IMR-90 (cell line): ENCODE data around the gene ZNF567. TPM values are rescaled to one million over a fixed set of nuclear protein-coding genes. Genes with fewer than 3 reads are reported as not detected.

Experiments used
- ATAC-seq: fragments of 200-7000 bp; cut with Tn5 transposase; 2 replicates; pipeline ENCODE4 v1.9.1; 2020; ENCODE audit warnings: low read depth, mild to moderate bottlenecking, moderate library complexity
- BruUV-seq: library from RNA; stranded (reverse); fragments of 400-500 nt; replicated peaks from 2 replicates; lab custom pipeline; 2021; lab: Mats Ljungman, UMichigan
- CTCF ChIA-PET: fragments of 300-600 bp; formaldehyde crosslinking; extraction: SDS; loops from one replicate; lab custom pipeline; 2021; ENCODE audit warnings: antibody characterized with exemption; lab: Yijun Ruan, JAX
- POLR2A ChIA-PET: fragments of 300-600 bp; sonication (Branson Sonifier 250); formaldehyde crosslinking; loops from one replicate; lab custom pipeline; 2022; ENCODE audit warnings: antibody characterized with exemption; ENCODE audit not compliant: unreplicated experiment; lab: Charles Lee
- DNase-seq: peaks from one replicate; pipeline ENCODE4 v3.0.0; 2013
- H2AFZ ChIP-seq: replicated peaks from 2 replicates; pipeline ENCODE3; 2013; ENCODE audit warnings: low read length, mild to moderate bottlenecking; ENCODE audit not compliant: poor library complexity
- H2AK5ac ChIP-seq: 2 replicates; pipeline ENCODE4 v1.6.1; 2013; ENCODE audit warnings: low read depth, low read length, inconsistent platforms
- H2AK9ac ChIP-seq: replicated peaks from 2 replicates; pipeline ENCODE3; 2013; ENCODE audit warnings: mild to moderate bottlenecking, low read depth, low read length, moderate library complexity; ENCODE audit not compliant: poor library complexity
- H2BK120ac ChIP-seq: 2 replicates; pipeline ENCODE4 v1.6.1; 2013; ENCODE audit warnings: low read depth, low read length, inconsistent platforms
- H2BK15ac ChIP-seq: 3 replicates; pipeline ENCODE4 v1.6.1; 2013; ENCODE audit warnings: low read depth, low read length, inconsistent platforms
- H2BK20ac ChIP-seq: 2 replicates; pipeline ENCODE4 v1.6.1; 2013; ENCODE audit warnings: low read depth, mild to moderate bottlenecking, inconsistent platforms, low read length, moderate library complexity
- H2BK5ac ChIP-seq: 2 replicates; pipeline ENCODE4 v1.6.1; 2013; ENCODE audit warnings: mild to moderate bottlenecking, low read depth, low read length, inconsistent platforms; ENCODE audit not compliant: poor library complexity, severe bottlenecking
- H3K14ac ChIP-seq: replicated peaks from 2 replicates; pipeline ENCODE4 v1.6.1; 2013; ENCODE audit warnings: low read depth, low read length, inconsistent platforms
- H3K18ac ChIP-seq: 2 replicates; pipeline ENCODE4 v1.6.1; 2013; ENCODE audit warnings: low read depth, low read length, control low read depth
- H3K23ac ChIP-seq: 2 replicates; pipeline ENCODE4 v1.6.1; 2013; ENCODE audit warnings: low read depth, low read length, inconsistent platforms
- H3K27ac ChIP-seq: 2 replicates; pipeline ENCODE4 v1.5.1; 2013; ENCODE audit warnings: mild to moderate bottlenecking, control low read depth, low read length; ENCODE audit not compliant: insufficient read depth
- H3K27me3 ChIP-seq: 2 replicates; pipeline ENCODE4 v1.6.1; 2013; ENCODE audit warnings: low read length; ENCODE audit not compliant: control insufficient read depth, insufficient read depth
- H3K36me3 ChIP-seq: 2 replicates; pipeline ENCODE4 v1.6.1; 2013; ENCODE audit warnings: low read length, mixed read lengths; ENCODE audit not compliant: control insufficient read depth, insufficient read depth
- H3K4ac ChIP-seq: 2 replicates; pipeline ENCODE4 v1.6.1; 2013; ENCODE audit warnings: low read depth, low read length, inconsistent platforms
- H3K4me1 ChIP-seq: 2 replicates; pipeline ENCODE4 v1.6.1; 2013; ENCODE audit warnings: low read length, mixed read lengths; ENCODE audit not compliant: control insufficient read depth, insufficient read depth
- H3K4me2 ChIP-seq: 2 replicates; pipeline ENCODE4 v1.6.1; 2013; ENCODE audit warnings: low read depth, mild to moderate bottlenecking, control low read depth, low read length, moderate library complexity
- H3K4me3 ChIP-seq: 2 replicates; pipeline ENCODE4 v1.5.1; 2013; ENCODE audit warnings: low read depth, mild to moderate bottlenecking, control low read depth, low read length, moderate library complexity; ENCODE audit not compliant: insufficient read depth
- H3K56ac ChIP-seq: 2 replicates; pipeline ENCODE4 v1.6.1; 2013; ENCODE audit warnings: low read length, inconsistent platforms; ENCODE audit not compliant: insufficient read depth; ENCODE audit errors: extremely low read depth
- H3K79me1 ChIP-seq, 2 experiments: 2 replicates each; pipeline ENCODE4 v1.6.1; 2013; ENCODE audit warnings: low read length in 2 of 2, inconsistent platforms in 1 of 2, low read depth in 1 of 2
- H3K9ac ChIP-seq: 2 replicates; pipeline ENCODE4 v1.6.1; 2013; ENCODE audit warnings: low read depth, low read length, control low read depth
- H3K9me1 ChIP-seq: 2 replicates; pipeline ENCODE4 v1.6.1; 2013; ENCODE audit warnings: low read length, inconsistent platforms; ENCODE audit not compliant: insufficient read depth
- H3K9me3 ChIP-seq: 2 replicates; pipeline ENCODE4 v1.6.1; 2013; ENCODE audit warnings: low read length; ENCODE audit not compliant: control insufficient read depth, insufficient read depth
- H4K20me1 ChIP-seq: 2 replicates; pipeline ENCODE4 v1.6.1; 2013; ENCODE audit warnings: low read length, inconsistent platforms; ENCODE audit not compliant: insufficient read depth
- H4K5ac ChIP-seq: 2 replicates; pipeline ENCODE4 v1.6.1; 2013; ENCODE audit warnings: mild to moderate bottlenecking, low read depth, low read length, control low read depth
- H4K8ac ChIP-seq, 2 experiments: 2 replicates each; pipeline ENCODE4 v1.6.1; 2013; ENCODE audit warnings: low read depth in 2 of 2, low read length in 2 of 2, control low read depth in 1 of 2, inconsistent platforms in 1 of 2
- H4K91ac ChIP-seq: 2 replicates; pipeline ENCODE4 v1.6.1; 2013; ENCODE audit warnings: low read depth, low read length, inconsistent platforms; ENCODE audit not compliant: insufficient read depth
- CEBPB ChIP-seq: IDR thresholded peaks from 2 replicates; pipeline ENCODE4 v1.6.1; 2012; ENCODE audit warnings: low read depth, low read length, improper control_type of control experiment
- MAFK ChIP-seq: IDR thresholded peaks from 2 replicates; pipeline ENCODE4 v1.6.1; 2012; ENCODE audit warnings: low read depth, low read length, improper control_type of control experiment
- MXI1 ChIP-seq: IDR thresholded peaks from 2 replicates; pipeline ENCODE4 v1.6.1; 2012; ENCODE audit warnings: low read depth, mild to moderate bottlenecking, low read length, moderate library complexity, borderline replicate concordance
- NFE2L2 ChIP-seq: fragments of 150-350 bp; IDR thresholded peaks from 2 replicates; pipeline ENCODE4 v1.6.1; 2016; ENCODE audit warnings: low read depth, mild to moderate bottlenecking, low read length
- POLR2A ChIP-seq: IDR thresholded peaks from 2 replicates; pipeline ENCODE4 v1.6.1; 2012; ENCODE audit warnings: mild to moderate bottlenecking, low read depth, low read length
- RFX5 ChIP-seq: IDR thresholded peaks from 2 replicates; pipeline ENCODE4 v1.8.0; 2012; ENCODE audit warnings: low read depth, mild to moderate bottlenecking, low read length, moderate library complexity
- SMC3 ChIP-seq: fragments of 150-350 bp; IDR thresholded peaks from 2 replicates; pipeline ENCODE4 v1.6.1; 2016; ENCODE audit warnings: low read depth, mild to moderate bottlenecking, antibody characterized with exemption, low read length, moderate library complexity
- WGBS, 2 experiments: methylation state at CpG; one replicate each; pipeline versions ENCODE4 v1.1.5 to v1.1.7; 2013; ENCODE audit warnings: missing lambda C conversion rate in 2 of 2; ENCODE audit not compliant: insufficient read length in 1 of 2; ENCODE audit errors: extremely low coverage in 2 of 2; 5-methylcytosine and 5-hydroxymethylcytosine counted together
- dilution Hi-C: fragments of 300-500 bp; cut with HindIII; formaldehyde crosslinking; loops from one replicate; pipeline ENCODE4 v1.14.3; 2018; ENCODE audit warnings: low sequenced_read_pairs; ENCODE audit not compliant: unreplicated experiment
- in situ Hi-C: fragments of 300-500 bp; cut with MboI; formaldehyde crosslinking; loops from 3 replicates; pipeline ENCODE4 v1.14.3; 2019; ENCODE audit warnings: low sequenced_read_pairs, inconsistent platforms, mixed read lengths
- intact Hi-C: fragments of 100-400 bp; cut with micrococcal nuclease; formaldehyde crosslinking; loops from 2 replicates; pipeline ENCODE4 v1.10.0; 2022
- polyA plus RNA-seq, 3 experiments: library from polyadenylated mRNA; depleted of rRNA; stranded (reverse); fragments of >200 nt; gene quantifications; 2 replicates each; pipeline ENCODE4 v1.2.3, GENCODE V29; 2012; ENCODE audit warnings: low replicate concordance in 1 of 3
- total RNA-seq: library from RNA; depleted of rRNA; stranded (reverse); fragments of >200 nt; gene quantifications from 2 replicates; pipeline ENCODE4 v1.2.3, GENCODE V29; 2012
- TF ChIP-seq, protein P1 (sequence below): conservative IDR thresholded peaks from 2 replicates; pipeline ENCODE4 v1.5.1; 2012; ENCODE audit warnings: mild to moderate bottlenecking, low read depth, low read length, improper control_type of control experiment
- TF ChIP-seq, protein P2 (sequence below): fragments of 150-350 bp; IDR thresholded peaks from 2 replicates; pipeline ENCODE4 v1.6.1; 2016; ENCODE audit warnings: low read depth, mild to moderate bottlenecking, low read length, moderate library complexity, borderline replicate concordance

ZNF567 gene
- total and polyA plus RNA-seq, 2 of the 4 experiments (the other 2 are of a cell fraction): 3.4 to 6.1 TPM

DNA sequence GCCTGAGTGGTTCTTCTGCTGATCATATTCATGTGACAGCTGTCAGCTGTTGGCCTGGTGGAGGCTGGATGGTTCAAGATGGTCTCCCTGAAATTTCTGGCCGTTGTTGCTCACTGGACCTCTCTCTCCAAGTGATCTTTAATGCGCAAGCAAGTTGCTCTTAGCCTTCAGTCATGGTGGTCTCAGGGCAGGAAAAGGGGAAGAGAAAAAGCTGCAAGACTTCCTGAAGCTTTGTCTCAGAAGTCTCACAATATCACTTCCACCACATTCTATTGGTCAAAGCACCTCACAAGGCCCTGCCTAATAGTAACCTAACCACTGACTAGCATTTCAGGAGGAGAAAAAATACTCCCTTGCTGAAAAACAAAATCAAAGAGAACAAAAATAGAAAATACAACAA is 1.6 kb upstream of the ZNF567 start:
- H3K18ac ChIP-seq: no peak overlapping the region
- no peak overlapping the region for H2AK5ac ChIP-seq
- peaks cover 12 to 24% of the 10 kb centered on the region in 2 experiments for H3K79me1 ChIP-seq
- no peak overlapping the region for H2BK120ac ChIP-seq
- no peak overlapping the region; the same call in 1 of the 2 replicates for H3K23ac ChIP-seq
- H3K27ac ChIP-seq: no peak overlapping the region
- H3K14ac ChIP-seq: no peak overlapping the region
- dilution Hi-C loops: no loop called here
- ChIA-PET CTCF (no interaction called here), POLR2A (no interaction called here)
- no peak overlapping the region for H3K4me2 ChIP-seq
- H2AK9ac ChIP-seq: no peak overlapping the region
- no TSS peak for BruUV-seq
- ATAC-seq (no peak), DNase-seq (no peak)
- H2BK15ac ChIP-seq: no peak overlapping the region
- no peak overlapping the region for H2AFZ ChIP-seq
- no peak overlapping the region for H4K8ac ChIP-seq
- no peaks in the 10 kb centered on the region for H4K20me1 ChIP-seq
- H4K91ac ChIP-seq: no peak overlapping the region
- H3K9me3 ChIP-seq: peaks cover 4% of the 10 kb centered on the region; the same call in 1 of the 2 replicates
- in situ Hi-C loops: no loop called here
- H3K9me1 ChIP-seq: no peaks in the 10 kb centered on the region
- no peaks in the 10 kb centered on the region for H3K27me3 ChIP-seq
- H2BK5ac ChIP-seq: no peak overlapping the region
- TF ChIP-seq, protein P1, sequence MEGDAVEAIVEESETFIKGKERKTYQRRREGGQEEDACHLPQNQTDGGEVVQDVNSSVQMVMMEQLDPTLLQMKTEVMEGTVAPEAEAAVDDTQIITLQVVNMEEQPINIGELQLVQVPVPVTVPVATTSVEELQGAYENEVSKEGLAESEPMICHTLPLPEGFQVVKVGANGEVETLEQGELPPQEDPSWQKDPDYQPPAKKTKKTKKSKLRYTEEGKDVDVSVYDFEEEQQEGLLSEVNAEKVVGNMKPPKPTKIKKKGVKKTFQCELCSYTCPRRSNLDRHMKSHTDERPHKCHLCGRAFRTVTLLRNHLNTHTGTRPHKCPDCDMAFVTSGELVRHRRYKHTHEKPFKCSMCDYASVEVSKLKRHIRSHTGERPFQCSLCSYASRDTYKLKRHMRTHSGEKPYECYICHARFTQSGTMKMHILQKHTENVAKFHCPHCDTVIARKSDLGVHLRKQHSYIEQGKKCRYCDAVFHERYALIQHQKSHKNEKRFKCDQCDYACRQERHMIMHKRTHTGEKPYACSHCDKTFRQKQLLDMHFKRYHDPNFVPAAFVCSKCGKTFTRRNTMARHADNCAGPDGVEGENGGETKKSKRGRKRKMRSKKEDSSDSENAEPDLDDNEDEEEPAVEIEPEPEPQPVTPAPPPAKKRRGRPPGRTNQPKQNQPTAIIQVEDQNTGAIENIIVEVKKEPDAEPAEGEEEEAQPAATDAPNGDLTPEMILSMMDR: no peak
- no peak for TF ChIP-seq POLR2A
- TF ChIP-seq NFE2L2: no peak
- no peak for TF ChIP-seq MAFK
- TF ChIP-seq SMC3: no peak
- TF ChIP-seq RFX5: no peak
- no peak for TF ChIP-seq MXI1
- no peak for TF ChIP-seq CEBPB
- TF ChIP-seq, protein P2, sequence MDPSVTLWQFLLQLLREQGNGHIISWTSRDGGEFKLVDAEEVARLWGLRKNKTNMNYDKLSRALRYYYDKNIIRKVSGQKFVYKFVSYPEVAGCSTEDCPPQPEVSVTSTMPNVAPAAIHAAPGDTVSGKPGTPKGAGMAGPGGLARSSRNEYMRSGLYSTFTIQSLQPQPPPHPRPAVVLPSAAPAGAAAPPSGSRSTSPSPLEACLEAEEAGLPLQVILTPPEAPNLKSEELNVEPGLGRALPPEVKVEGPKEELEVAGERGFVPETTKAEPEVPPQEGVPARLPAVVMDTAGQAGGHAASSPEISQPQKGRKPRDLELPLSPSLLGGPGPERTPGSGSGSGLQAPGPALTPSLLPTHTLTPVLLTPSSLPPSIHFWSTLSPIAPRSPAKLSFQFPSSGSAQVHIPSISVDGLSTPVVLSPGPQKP: no peak
- no peak overlapping the region for H3K4ac ChIP-seq
- H3K4me1 ChIP-seq: no peaks in the 10 kb centered on the region
- H3K4me3 ChIP-seq: no peak overlapping the region
- H3K9ac ChIP-seq: no peak overlapping the region
- intact Hi-C loops: no loop called here
- no peak overlapping the region for H3K56ac ChIP-seq
- H2BK20ac ChIP-seq: no peak overlapping the region
- H4K5ac ChIP-seq: no peak overlapping the region
- WGBS, 2 experiments: no CpG with 5 or more reads among the region's 2 CpGs
- peaks cover 12% of the 10 kb centered on the region for H3K36me3 ChIP-seq
